Right lobe of liver (tissue), 6 donors: ENCODE measurements around the gene ETAA1. TPM values are rescaled to one million over a fixed set of nuclear protein-coding genes. Genes with fewer than 3 reads are reported as not detected.

Experiments used
- ATAC-seq, 4 donors: fragments of 200-7000 bp; cut with Tn5 transposase; one replicate each; pipeline ENCODE4 v1.9.1; 2020; ENCODE audit warnings: mild to moderate bottlenecking in 4 of 4, moderate library complexity in 4 of 4
- DNase-seq, 3 donors: peaks; one replicate each; pipeline ENCODE4 v3.0.0-alpha.2; 2020
- H3K27ac ChIP-seq, 3 donors: fragments of 200-600 bp; one replicate each; pipeline ENCODE4 v1.8.0; 2022
- H3K27me3 ChIP-seq, 2 donors: fragments of 200-600 bp; one replicate each; pipeline ENCODE4 v1.8.0; 2022
- H3K36me3 ChIP-seq, 4 donors: fragments of 200-600 bp; sonication (generic) in 1 of 4; one replicate each; pipeline versions ENCODE4 v1.5.1 to v1.8.0; 2017 to 2022; ENCODE audit warnings: control low read depth in 1 of 4
- H3K4me1 ChIP-seq, 4 donors: fragments of 200-600 bp; sonication (generic) in 1 of 4; one replicate each; pipeline versions ENCODE4 v1.5.1 to v1.8.0; 2017 to 2022; ENCODE audit warnings: control low read depth in 1 of 4
- H3K4me3 ChIP-seq, 3 donors: fragments of 200-600 bp; one replicate each; pipeline ENCODE4 v1.8.0; 2022
- H3K9me3 ChIP-seq, 4 donors: fragments of 200-600 bp; sonication (generic) in 1 of 4; one replicate each; pipeline versions ENCODE4 v1.5.1 to v1.8.0; 2017 to 2022; ENCODE audit warnings: control low read depth in 1 of 4
- CTCF ChIP-seq, 4 donors: fragments of 200-600 bp in 3 of 4; fragments of 450-650 bp in 1 of 4; IDR thresholded peaks; one replicate each; pipeline versions ENCODE4 v1.5.1 to v1.8.0; 2016 to 2022; ENCODE audit warnings: antibody characterized with exemption in 4 of 4, mild to moderate bottlenecking in 2 of 4
- POLR2A ChIP-seq: fragments of 450-650 bp; IDR thresholded peaks from one replicate; pipeline ENCODE4 v1.6.1; 2017; ENCODE audit warnings: antibody characterized with exemption, mild to moderate bottlenecking
- WGBS: methylation state at CpG from one replicate; pipeline ENCODE4 v1.1.6; 2018; ENCODE audit warnings: low coverage, low lambda C conversion rate; ENCODE audit not compliant: insufficient coverage; ENCODE audit errors: missing lambda C conversion rate; 5-methylcytosine and 5-hydroxymethylcytosine counted together
- intact Hi-C, 2 donors: fragments of 100-400 bp; cut with DNase I; formaldehyde crosslinking; loops; one replicate each; pipeline versions ENCODE4 v1.11.2 to v1.14.1; 2022
- long read RNA-seq: library from polyadenylated mRNA; unstranded; transcript quantifications from one replicate; pipeline ENCODE4 v2.0.0, GENCODE V29; 2019
- total RNA-seq, 6 experiments: library from RNA; depleted of rRNA in 2 of 6; stranded (reverse); fragments of >200 nt in 2 of 6; fragmentation: NEBNext Ultra II Directional in 3 of 6; extraction: Animal tissue kit (Norgen Biotek cat#: 25700) in 3 of 6; gene quantifications; one replicate each; pipeline versions ENCODE4 v1.1.0 to v1.2.4, GENCODE V29; 2016 to 2023
- donor health status: DM: no; HTN: yes; CAD: no.
- donor health status: DM: no; HTN: no; CAD: no.
- donor health status: DM: no; HTN: no; CAD: no.
- donor health status: DM: no; HTN: yes; CAD: no.
- donor health status: DM: no; HTN: yes; CAD: no.

The ETAA1 gene
- 1 to 10 TPM; 2.8 to 8.0 (median 5.0) TPM for total RNA-seq
- long read RNA-seq, partial matches to known transcripts, result 1 of 1 reads
- long read RNA-seq, other reads (novel, unspliced or antisense), result 0 of 1 reads

GRCh38 chr2:67397143-67397986, at the start of gene ETAA1:
Gene ETAA1, plus strand, starts transcription at chr2:67397333. Its CDS starts 116 bp downstream, at chr2:67397449.
- H3K27me3 ChIP-seq, result no peaks in the 10 kb centered on the region
- H3K4me1 ChIP-seq, result no peaks in the 10 kb centered on the region
- ATAC-seq, result peak; percentile 99 to 100 (median 100)
- peak; percentile 94 to 96 (median 95) for DNase-seq
- TF ChIP-seq POLR2A (peak; percentile 66), CTCF (IDR thresholded peaks at IDR 0.05) (no peak)
- H3K36me3 ChIP-seq, result no peaks in the 10 kb centered on the region
- H3K27ac ChIP-seq, result peak within 1 kb of the TSS; percentile 80 to 92 (median 91)
- WGBS, result 0% methylated on average over 36 of the region's 61 CpGs
- peak within 1 kb of the TSS; percentile 84 to 93 (median 88) for H3K4me3 ChIP-seq
- intact Hi-C loops, result no loop called here
- H3K9me3 ChIP-seq, result no peaks in the 10 kb centered on the region

GRCh38 chr2:67366832-67367412, 30.2 kb upstream of the ETAA1 start:
- ATAC-seq (no peak), DNase-seq (no peak)

DNA sequence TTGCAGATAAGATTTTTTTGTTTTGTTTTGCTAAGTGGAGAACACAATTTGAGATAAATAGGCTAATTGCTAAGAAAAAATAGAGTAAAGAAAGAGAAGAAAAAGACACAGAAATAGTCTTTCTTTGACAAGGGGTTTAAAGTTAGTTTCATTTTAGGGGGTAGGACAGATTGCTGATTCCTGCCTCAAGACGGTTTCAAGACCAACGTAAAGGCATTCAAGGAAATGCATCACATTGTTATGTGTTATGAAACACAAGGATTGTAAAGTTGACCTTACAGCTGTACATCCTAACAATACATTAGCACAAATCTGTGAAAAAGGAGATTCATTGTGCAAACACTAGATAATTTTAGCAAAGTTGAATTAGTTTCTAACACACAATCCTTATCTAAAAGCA, 22.7 kb upstream of the ETAA1 start:
- no peak for ATAC-seq
- Histone ChIP-seq H3K27ac (no peak overlapping the region), H3K9me3 (no peaks in the 10 kb centered on the region), H3K36me3 (no peaks in the 10 kb centered on the region), H3K4me1 (no peaks in the 10 kb centered on the region), H3K4me3 (no peak overlapping the region), H3K27me3 (no peaks in the 10 kb centered on the region)
- intact Hi-C loops, result no loop called here
- no peak for TF ChIP-seq CTCF (IDR thresholded peaks at IDR 0.05)
- no peak for TF ChIP-seq POLR2A
- no peak for DNase-seq
- WGBS, result 34% methylated on average over 2 of the region's 2 CpGs

More at GRCh38 chr2:67366832-67367412, 30.2 kb upstream of the ETAA1 start:
- H3K27ac ChIP-seq, result no peak overlapping the region
- no peaks in the 10 kb centered on the region for H3K27me3 ChIP-seq
- no peaks in the 10 kb centered on the region for H3K36me3 ChIP-seq
- no peaks in the 10 kb centered on the region for H3K9me3 ChIP-seq
- H3K4me1 ChIP-seq, result no peaks in the 10 kb centered on the region
- TF ChIP-seq POLR2A, result no peak
- no peak for TF ChIP-seq CTCF (IDR thresholded peaks at IDR 0.05)
- intact Hi-C loops, result no loop called here
- H3K4me3 ChIP-seq, result no peak overlapping the region

DNA sequence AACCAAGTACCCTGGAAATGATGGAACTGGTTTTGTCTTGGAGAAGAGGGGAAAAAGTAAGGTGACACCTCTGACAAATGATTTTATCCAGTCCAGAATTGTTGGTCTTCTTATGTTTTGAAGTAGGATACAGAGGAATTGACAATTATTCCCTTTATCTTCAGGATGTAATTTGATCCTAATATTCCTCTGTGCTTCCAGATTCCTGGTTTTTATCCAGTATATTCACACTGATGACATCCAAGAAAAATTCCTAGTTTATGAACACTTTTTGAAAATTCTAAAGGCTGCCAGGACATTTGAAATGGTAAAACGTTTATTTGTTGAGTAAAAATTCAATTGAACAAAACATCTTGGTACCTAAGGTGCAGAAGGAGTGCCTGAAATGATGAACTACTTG, 22.2 kb upstream of the ETAA1 start:
- intact Hi-C loops, result no loop called here

More for the DNA sequence above, 22.2 kb upstream of the ETAA1 start:
- no peak overlapping the region for H3K27ac ChIP-seq
- no peaks in the 10 kb centered on the region for H3K4me1 ChIP-seq
- ATAC-seq (no peak), DNase-seq (no peak)
- H3K9me3 ChIP-seq, result no peaks in the 10 kb centered on the region
- WGBS, result 21% methylated on average over 1 of the region's 1 CpG
- H3K36me3 ChIP-seq, result no peaks in the 10 kb centered on the region
- H3K27me3 ChIP-seq, result no peaks in the 10 kb centered on the region
- TF ChIP-seq CTCF (IDR thresholded peaks at IDR 0.05) (no peak), POLR2A (no peak)
- H3K4me3 ChIP-seq, result no peak overlapping the region
